GM06990 (cell line): ENCODE measurements around the gene ZCWPW1.

ENCODE experiments used
- DNase-seq: peaks from one replicate; pipeline ENCODE4 v3.0.0-alpha.2; 2011; ENCODE audit not compliant: insufficient read length; ENCODE audit errors: extremely low read depth
- H3K27me3 ChIP-seq: replicated peaks from 2 replicates; pipeline ENCODE4 v1.6.0; 2011; ENCODE audit warnings: low read length; ENCODE audit not compliant: control insufficient read depth, insufficient read depth
- H3K36me3 ChIP-seq: 2 replicates; pipeline ENCODE4 v1.5.1; 2011; ENCODE audit warnings: low read length; ENCODE audit not compliant: control insufficient read depth, insufficient read depth
- H3K4me3 ChIP-seq: replicated peaks from 2 replicates; pipeline ENCODE4 v1.5.1; 2011; ENCODE audit warnings: low read depth, mild to moderate bottlenecking, control low read depth, low read length
- CTCF ChIP-seq: IDR thresholded peaks from 2 replicates; pipeline ENCODE4 v1.5.1; 2011; ENCODE audit warnings: low read length, control low read depth, mild to moderate bottlenecking, inconsistent platforms; ENCODE audit not compliant: insufficient read depth, poor library complexity, severe bottlenecking

Gene ZCWPW1

GRCh38 chr7:100472854-100473499 is 44.5 kb upstream of the ZCWPW1 start:
- Histone ChIP-seq H3K4me3 (no peak overlapping the region), H3K27me3 (no peaks in the 10 kb centered on the region), H3K36me3 (peaks cover 16% of the 10 kb centered on the region)
- no peak for DNase-seq
- TF ChIP-seq CTCF: no peak

- TF ChIP-seq CTCF: no peak
- peaks cover 20% of the 10 kb centered on the region for H3K36me3 ChIP-seq
Observed at GRCh38 chr7:100472121-100472851, 43.8 kb upstream of the ZCWPW1 start.

GRCh38 chr7:100471021-100471420 is 42.5 kb upstream of the ZCWPW1 start:
- TF ChIP-seq CTCF: no peak
- Histone ChIP-seq H3K27me3 (no peaks in the 10 kb centered on the region), H3K4me3 (no peak overlapping the region), H3K36me3 (peaks cover 29% of the 10 kb centered on the region)
- DNase-seq: no peak

More at GRCh38 chr7:100472121-100472851, 43.8 kb upstream of the ZCWPW1 start:
- H3K4me3 ChIP-seq: no peak overlapping the region
- H3K27me3 ChIP-seq: no peaks in the 10 kb centered on the region
- DNase-seq: no peak

- peaks cover 25% of the 10 kb centered on the region for H3K36me3 ChIP-seq
- peak; percentile 98 for TF ChIP-seq CTCF
- no peak overlapping the region for H3K4me3 ChIP-seq
- no peaks in the 10 kb centered on the region for H3K27me3 ChIP-seq
- DNase-seq: peak; percentile 67
Observed at GRCh38 chr7:100469227-100470044, 40.9 kb upstream of the ZCWPW1 start.

GRCh38 chr7:100467638-100468373 is 39.3 kb upstream of the ZCWPW1 start:
- Histone ChIP-seq H3K27me3 (no peaks in the 10 kb centered on the region), H3K36me3 (peaks cover 24% of the 10 kb centered on the region), H3K4me3 (no peak overlapping the region)
- TF ChIP-seq CTCF: no peak
- DNase-seq: no peak
